ENCODE data around the gene KIF23.

KIF23 gene

GRCh38 chr15:69407719-69408400 is 6.3 kb upstream of the KIF23 start:
- Histone ChIP-seq H3K9me2 (replicated peaks; ENCODE audit: insufficient read depth, low read length) (no peaks in the 10 kb centered on the region), H3K36me3 (ENCODE audit: low read length) (no peaks in the 10 kb centered on the region), H3K9me3 (ENCODE audit: insufficient read depth, low read length) (no peaks in the 10 kb centered on the region), H3K9ac (ENCODE audit: low read length) (no peak overlapping the region), H3K4me3 (ENCODE audit: insufficient read depth, low read length, poor library complexity, severe bottlenecking) (no peak overlapping the region), H3F3A (ENCODE audit: insufficient read depth) (no peaks in the 10 kb centered on the region), H3K27ac (ENCODE audit: low read depth, low read length) (no peak overlapping the region), H2AFZ (ENCODE audit: low read depth, low read length, severe bottlenecking) (no peak overlapping the region), H3K4me2 (ENCODE audit: low read depth, low read length, poor library complexity, severe bottlenecking) (no peak overlapping the region), H3K27me3 (ENCODE audit: low read length) (no peaks in the 10 kb centered on the region), H3K79me2 (ENCODE audit: insufficient read depth, low read length) (no peaks in the 10 kb centered on the region), H4K20me1 (ENCODE audit: low read depth, low read length) (no peaks in the 10 kb centered on the region)
- TF ChIP-seq EZH2phosphoT487 (conservative IDR thresholded peaks at IDR 0.05; ENCODE audit: low read length) (no peak), CTCF (IDR thresholded peaks at IDR 0.05; ENCODE audit: insufficient read depth, low read length, poor library complexity, severe bottlenecking) (no peak)

- H4K20me1 ChIP-seq (ENCODE audit: low read depth, low read length), result no peaks in the 10 kb centered on the region
- no peaks in the 10 kb centered on the region for H3K9me2 ChIP-seq (replicated peaks; ENCODE audit: insufficient read depth, low read length)
- no peaks in the 10 kb centered on the region for H3K79me2 ChIP-seq (ENCODE audit: insufficient read depth, low read length)
- H3K36me3 ChIP-seq (ENCODE audit: low read length), result no peaks in the 10 kb centered on the region
- H3K27ac ChIP-seq (ENCODE audit: low read depth, low read length), result no peak overlapping the region
- H2AFZ ChIP-seq (ENCODE audit: low read depth, low read length, severe bottlenecking), result no peak overlapping the region
- no peak overlapping the region for H3K9ac ChIP-seq (ENCODE audit: low read length)
- H3F3A ChIP-seq (ENCODE audit: insufficient read depth), result no peaks in the 10 kb centered on the region
- TF ChIP-seq CTCF (IDR thresholded peaks at IDR 0.05; ENCODE audit: insufficient read depth, low read length, poor library complexity, severe bottlenecking) (no peak), EZH2phosphoT487 (conservative IDR thresholded peaks at IDR 0.05; ENCODE audit: low read length) (no peak)
- no peaks in the 10 kb centered on the region for H3K27me3 ChIP-seq (ENCODE audit: low read length)
- no peaks in the 10 kb centered on the region for H3K9me3 ChIP-seq (ENCODE audit: insufficient read depth, low read length)
- no peak overlapping the region for H3K4me3 ChIP-seq (ENCODE audit: insufficient read depth, low read length, poor library complexity, severe bottlenecking)
- no peak overlapping the region for H3K4me2 ChIP-seq (ENCODE audit: low read depth, low read length, poor library complexity, severe bottlenecking)
Measured at GRCh38 chr15:69408841-69409240, 5.3 kb upstream of the KIF23 start.

GRCh38 chr15:69410248-69410874 is 3.8 kb upstream of the KIF23 start:
- Histone ChIP-seq H3K27me3 (ENCODE audit: low read length) (no peaks in the 10 kb centered on the region), H3K9me2 (replicated peaks; ENCODE audit: insufficient read depth, low read length) (no peaks in the 10 kb centered on the region), H3F3A (ENCODE audit: insufficient read depth) (no peaks in the 10 kb centered on the region), H3K27ac (ENCODE audit: low read depth, low read length) (no peak overlapping the region), H3K9ac (ENCODE audit: low read length) (no peak overlapping the region), H3K4me2 (ENCODE audit: low read depth, low read length, poor library complexity, severe bottlenecking) (no peak overlapping the region), H4K20me1 (ENCODE audit: low read depth, low read length) (peaks cover 2% of the 10 kb centered on the region), H3K36me3 (ENCODE audit: low read length) (no peaks in the 10 kb centered on the region), H3K4me3 (ENCODE audit: insufficient read depth, low read length, poor library complexity, severe bottlenecking) (no peak overlapping the region), H3K9me3 (ENCODE audit: insufficient read depth, low read length) (no peaks in the 10 kb centered on the region), H3K79me2 (ENCODE audit: insufficient read depth, low read length) (peaks cover 12% of the 10 kb centered on the region), H2AFZ (ENCODE audit: low read depth, low read length, severe bottlenecking) (no peak overlapping the region)
- no peak for TF ChIP-seq EZH2phosphoT487 (conservative IDR thresholded peaks at IDR 0.05; ENCODE audit: low read length)
- TF ChIP-seq CTCF (IDR thresholded peaks at IDR 0.05; ENCODE audit: insufficient read depth, low read length, poor library complexity, severe bottlenecking), result no peak

Measured in SU-DHL-6 (cell line).